ENCODE measurements around the gene ZSWIM4.
"Not testable (repeated sequence)": the region's sequence is repeated elsewhere in the genome, so short reads cannot be mapped to it uniquely, and the experiment has no call there.

Gene ZSWIM4

DNA sequence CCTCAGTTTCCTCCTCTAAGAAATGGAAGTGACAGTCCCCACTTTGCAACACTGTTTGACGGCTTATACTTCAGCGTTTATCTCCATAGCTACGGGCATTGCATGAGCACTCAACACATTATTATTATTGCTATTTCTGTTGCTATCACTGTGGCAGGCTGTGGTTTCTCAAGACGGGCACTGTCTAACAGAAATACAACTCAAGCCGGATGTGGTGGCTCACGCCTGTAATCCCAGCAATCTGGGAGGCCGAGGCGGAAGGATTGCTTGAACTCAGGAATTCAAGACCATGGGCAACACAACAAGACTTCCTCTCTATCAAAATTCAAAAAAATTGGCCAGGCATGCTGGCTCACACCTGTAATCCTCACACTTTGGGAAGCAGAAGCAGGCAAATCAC lies 4.9 kb upstream of the ZSWIM4 start:
- no peak for DNase-seq
- TF ChIP-seq POLR2A (IDR thresholded peaks at IDR 0.05; ENCODE audit: low read length) (no peak), GATA1 (IDR thresholded peaks at IDR 0.05; ENCODE audit: low read depth, low read length) (no peak)

DNA sequence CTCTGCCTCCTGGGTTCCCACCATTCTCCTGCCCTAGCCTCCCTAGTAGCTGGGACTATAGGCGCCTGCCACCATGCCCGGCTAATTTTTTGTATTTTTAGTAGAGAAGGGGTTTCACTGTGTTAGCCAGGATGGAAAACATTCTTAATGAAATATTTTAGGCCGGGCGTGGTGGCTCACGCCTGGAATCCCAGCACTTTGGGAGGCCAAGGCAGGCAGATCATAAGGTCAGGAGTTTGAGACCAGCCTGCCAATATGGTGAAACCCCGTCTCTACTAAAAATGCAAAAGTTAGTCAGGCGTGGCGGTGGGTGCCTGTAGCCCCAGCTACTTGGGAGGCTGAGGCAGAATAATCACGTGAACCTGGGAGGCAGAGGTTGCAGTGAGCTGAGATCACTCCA lies 1.9 kb upstream of the ZSWIM4 start:
- not testable (repeated sequence) for DNase-seq

DNA sequence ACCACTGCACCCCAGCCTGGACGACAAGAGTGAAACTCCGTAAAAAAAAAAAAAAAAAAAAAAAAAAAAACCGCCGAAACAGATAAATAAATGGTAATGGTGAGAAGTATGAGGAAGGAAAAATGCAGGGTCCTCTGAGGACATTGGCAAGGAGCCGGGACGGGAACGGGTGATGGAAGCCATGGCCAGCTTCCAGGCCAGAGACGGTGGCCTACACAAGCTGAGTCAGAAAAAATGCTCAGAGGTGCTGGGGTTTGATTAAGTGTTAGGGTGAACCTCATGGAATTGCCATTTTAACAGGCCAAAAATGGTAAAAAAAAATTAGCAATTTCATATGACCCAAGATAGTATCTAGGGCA lies 866 bp upstream of the ZSWIM4 start:
- DNase-seq = peak; percentile 56 to 69
- TF ChIP-seq GATA1 (IDR thresholded peaks at IDR 0.05; ENCODE audit: low read depth, low read length) (no peak), POLR2A (IDR thresholded peaks at IDR 0.05; ENCODE audit: low read length) (no peak)

DNA sequence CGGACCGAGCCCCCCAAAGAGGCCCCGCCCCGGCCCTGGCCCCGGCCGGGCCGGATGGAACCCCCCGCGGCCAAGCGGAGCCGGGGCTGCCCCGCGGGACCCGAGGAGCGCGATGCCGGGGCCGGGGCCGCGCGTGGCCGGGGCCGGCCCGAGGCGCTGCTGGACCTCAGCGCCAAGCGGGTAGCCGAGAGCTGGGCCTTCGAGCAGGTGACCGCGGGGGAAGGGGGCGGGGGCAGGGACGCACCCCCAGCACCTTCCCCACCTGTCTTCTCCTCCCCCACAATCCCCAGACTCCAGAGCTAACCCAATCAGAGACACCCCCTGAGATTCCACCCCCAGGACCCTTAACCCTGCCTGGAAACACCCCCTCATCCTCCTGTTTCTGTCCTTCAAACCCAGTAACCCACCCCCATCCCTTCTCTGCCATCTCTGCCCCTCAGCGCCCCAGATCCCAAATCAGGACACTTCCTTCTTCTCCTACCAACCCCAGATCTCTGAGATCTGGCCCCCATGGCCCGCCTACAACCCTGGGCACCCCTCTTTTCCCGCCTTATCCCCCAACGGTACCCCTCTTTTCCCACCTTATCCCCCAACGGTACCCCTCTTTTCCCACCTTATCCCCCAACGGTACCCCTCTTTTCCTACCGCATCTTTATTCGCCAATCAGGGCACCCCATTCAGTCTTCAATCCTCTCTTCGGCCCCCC lies 505 bp downstream of the ZSWIM4 start:
- DNase-seq = peak in 1 of 2 experiments; percentile 38
- TF ChIP-seq GATA1 (IDR thresholded peaks at IDR 0.05; ENCODE audit: low read depth, low read length) (no peak), POLR2A (IDR thresholded peaks at IDR 0.05; ENCODE audit: low read length) (no peak)

DNA sequence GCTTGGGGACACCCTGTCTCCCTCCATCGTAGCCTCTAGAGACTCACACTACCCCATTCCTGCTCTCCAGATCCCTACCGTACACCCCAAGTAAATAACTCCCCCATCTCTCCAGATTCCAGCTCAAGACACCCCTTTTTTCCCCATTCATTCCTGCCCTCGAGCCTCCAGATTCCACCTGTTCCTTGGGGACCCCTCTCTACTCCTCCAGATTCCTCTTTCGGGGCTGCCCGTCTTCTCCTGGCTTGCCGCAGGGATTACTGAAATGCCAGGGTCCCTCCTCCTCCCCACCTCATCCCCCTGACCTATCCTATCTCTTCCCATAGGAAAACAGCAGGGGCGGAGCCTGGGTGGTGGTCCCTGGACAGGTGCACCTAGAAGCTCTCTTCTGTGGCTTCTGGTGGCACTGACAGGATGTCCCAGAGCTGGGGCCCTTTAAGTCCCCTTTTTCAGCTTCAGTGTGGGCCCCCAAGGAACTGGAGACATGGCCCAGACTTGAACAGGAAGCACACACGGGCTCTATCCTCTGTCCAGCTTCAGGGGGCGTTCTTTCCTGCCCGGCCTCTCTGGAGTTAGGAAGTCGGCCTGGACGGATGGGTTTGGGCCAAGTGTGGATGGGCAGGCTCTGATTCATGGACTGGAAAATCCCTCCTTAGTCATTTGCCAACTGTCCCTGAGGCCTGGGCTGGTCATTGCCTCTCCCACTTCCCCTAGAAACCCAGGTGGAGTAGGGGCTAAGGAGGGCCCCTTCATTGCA lies 1.2 kb downstream of the ZSWIM4 start:
- peak in 1 of 2 experiments; percentile 24 for DNase-seq
- TF ChIP-seq GATA1 (IDR thresholded peaks at IDR 0.05; ENCODE audit: low read depth, low read length) (no peak), POLR2A (IDR thresholded peaks at IDR 0.05; ENCODE audit: low read length) (no peak)

DNA sequence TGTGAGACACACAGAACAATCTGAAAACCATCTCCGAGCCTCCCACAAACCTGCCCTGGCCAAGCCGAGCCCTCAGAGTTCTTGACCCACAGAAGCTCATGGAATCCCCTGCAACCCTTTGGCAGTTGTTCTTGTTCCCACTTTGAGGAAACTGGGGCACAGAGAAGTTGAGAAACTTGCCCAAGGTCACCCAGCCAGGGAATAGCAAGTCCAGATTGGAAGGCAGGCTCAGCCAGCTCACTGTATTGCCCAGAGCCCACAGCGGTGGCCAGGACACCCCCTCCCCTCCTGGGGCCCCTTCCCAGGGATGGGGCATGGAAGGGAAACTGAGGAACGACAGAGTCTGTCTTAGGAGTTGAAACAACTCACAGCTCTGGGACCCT lies 1.8 kb downstream of the ZSWIM4 start:
- DNase-seq = no peak
- TF ChIP-seq POLR2A (IDR thresholded peaks at IDR 0.05; ENCODE audit: low read length) = no peak
- no peak for TF ChIP-seq GATA1 (IDR thresholded peaks at IDR 0.05; ENCODE audit: low read depth, low read length)

DNA sequence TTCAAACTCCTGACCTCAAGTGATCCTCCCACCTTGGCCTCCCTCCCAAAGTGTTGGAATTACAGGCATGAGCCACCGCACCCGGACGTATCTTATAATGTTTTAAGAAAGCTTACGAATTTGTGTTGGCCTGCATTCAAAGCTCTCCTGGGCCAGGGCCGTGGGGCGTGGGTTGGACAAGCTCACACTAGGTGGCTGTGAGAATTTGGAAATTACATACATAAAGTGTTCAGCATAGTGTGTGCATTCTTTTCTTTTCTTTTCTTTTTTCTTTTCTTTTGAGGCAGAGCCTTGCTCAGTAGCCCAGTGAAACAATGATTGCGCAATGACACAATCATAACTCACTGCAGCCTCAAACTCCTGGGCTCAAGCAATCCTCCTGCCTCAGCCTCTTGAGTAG lies 2.6 kb downstream of the ZSWIM4 start:
- DNase-seq = no peak
- no peak for TF ChIP-seq GATA1 (IDR thresholded peaks at IDR 0.05; ENCODE audit: low read depth, low read length)
- no peak for TF ChIP-seq POLR2A (IDR thresholded peaks at IDR 0.05; ENCODE audit: low read length)

DNA sequence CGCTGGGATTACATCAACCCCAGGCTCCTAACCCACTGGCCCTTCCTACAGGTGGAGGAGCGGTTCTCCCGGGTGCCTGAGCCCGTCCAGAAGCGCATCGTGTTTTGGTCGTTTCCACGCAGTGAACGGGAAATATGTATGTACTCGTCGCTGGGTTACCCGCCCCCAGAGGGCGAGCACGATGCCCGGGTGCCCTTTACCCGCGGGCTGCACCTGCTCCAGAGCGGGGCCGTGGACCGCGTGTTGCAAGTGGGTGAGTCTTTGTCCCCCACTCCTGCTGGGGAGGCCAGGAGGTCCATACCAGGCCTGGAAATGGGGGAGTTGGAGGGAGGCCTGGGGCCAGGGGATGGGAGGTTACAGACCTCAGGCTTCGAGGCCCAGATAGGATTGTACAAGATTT lies 4.4 kb downstream of the ZSWIM4 start:
- DNase-seq = no peak

DNA sequence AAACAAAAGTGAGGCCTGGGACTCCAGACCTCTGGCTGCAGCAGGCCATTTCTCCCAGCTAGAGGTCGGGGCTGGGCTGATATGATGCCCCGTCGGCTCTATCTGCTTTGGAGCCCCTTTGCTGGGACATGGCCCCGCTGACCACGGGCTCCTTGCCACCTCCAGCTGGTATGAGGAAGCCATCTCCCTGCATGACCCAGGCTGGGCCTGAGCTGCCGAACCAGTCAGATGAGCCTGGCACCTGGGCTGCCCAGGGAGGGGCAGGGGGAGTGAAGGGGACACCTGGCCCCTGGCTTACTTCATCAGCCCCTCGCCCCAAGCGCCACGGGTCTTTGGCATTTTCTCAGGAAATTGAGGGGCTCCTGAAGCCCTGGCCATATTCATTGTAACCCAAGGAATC lies 7.8 kb downstream of the ZSWIM4 start:
- DNase-seq = no peak
- TF ChIP-seq POLR2A (IDR thresholded peaks at IDR 0.05; ENCODE audit: low read length) (no peak), GATA1 (IDR thresholded peaks at IDR 0.05; ENCODE audit: low read depth, low read length) (no peak)

More for the DNA sequence above, 4.4 kb downstream of the ZSWIM4 start:
- TF ChIP-seq GATA1 (IDR thresholded peaks at IDR 0.05; ENCODE audit: low read depth, low read length) (no peak), POLR2A (IDR thresholded peaks at IDR 0.05; ENCODE audit: low read length) (no peak)

DNA sequence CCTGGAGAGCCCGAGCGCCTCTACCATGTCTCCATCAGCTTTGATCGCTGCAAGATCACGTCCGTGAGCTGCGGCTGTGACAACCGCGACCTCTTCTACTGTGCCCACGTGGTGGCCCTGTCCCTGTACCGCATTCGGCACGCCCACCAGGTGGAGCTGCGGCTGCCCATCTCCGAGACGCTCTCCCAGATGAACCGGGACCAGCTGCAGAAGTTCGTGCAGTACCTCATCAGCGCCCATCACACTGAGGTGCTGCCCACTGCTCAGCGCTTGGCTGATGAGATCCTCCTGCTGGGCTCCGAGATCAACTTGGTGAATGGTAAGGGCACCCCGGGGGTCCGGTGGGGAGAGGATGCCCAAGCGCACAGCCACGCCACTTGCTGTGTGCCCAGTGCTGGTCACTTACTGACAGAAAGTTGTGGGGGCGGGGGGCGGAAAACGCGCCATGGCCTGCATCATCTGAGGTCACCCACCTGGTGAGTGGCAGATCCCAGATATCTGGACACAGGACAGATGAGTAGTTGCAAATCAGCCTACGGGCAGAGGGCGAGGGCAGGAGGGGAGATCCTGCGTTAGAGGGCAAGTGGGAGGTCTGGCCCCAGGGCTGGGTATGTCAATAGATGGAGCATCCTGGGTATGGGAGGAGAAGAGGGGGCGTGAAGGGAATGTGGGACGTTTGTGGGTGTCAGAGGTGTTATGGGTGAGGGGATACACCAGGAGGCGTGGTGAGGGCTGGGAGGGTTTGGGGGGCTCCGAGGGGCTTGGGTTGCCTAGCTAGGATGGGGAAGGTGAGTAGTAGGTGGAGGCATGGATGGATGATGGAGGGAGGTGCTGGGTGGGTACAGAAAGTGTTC lies 9.8 kb downstream of the ZSWIM4 start:
- DNase-seq = peak; percentile 30 to 51
- no peak for TF ChIP-seq POLR2A (IDR thresholded peaks at IDR 0.05; ENCODE audit: low read length)
- TF ChIP-seq GATA1 (IDR thresholded peaks at IDR 0.05; ENCODE audit: low read depth, low read length) = no peak

DNA sequence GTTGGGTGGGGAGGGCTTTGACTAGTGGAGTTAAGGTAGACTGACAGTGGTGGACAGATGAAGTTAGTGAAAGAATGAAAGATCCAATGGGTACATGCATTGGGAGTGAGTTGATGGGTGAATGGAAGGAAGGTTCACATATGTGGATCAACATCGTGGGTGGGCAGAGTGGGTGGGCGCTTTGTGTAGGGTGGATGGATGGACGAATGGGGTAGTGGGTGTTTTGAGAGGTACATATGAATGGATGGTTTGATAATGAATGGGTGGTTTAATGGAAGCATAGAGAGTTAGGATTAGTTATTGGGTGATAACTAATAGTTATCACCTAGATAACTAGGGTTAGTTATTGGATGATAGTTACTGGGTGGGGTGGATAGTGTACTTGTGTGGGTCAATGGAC lies 11.5 kb downstream of the ZSWIM4 start:
- TF ChIP-seq POLR2A (IDR thresholded peaks at IDR 0.05; ENCODE audit: low read length) = no peak
- no peak for TF ChIP-seq GATA1 (IDR thresholded peaks at IDR 0.05; ENCODE audit: low read depth, low read length)
- no peak for DNase-seq

DNA sequence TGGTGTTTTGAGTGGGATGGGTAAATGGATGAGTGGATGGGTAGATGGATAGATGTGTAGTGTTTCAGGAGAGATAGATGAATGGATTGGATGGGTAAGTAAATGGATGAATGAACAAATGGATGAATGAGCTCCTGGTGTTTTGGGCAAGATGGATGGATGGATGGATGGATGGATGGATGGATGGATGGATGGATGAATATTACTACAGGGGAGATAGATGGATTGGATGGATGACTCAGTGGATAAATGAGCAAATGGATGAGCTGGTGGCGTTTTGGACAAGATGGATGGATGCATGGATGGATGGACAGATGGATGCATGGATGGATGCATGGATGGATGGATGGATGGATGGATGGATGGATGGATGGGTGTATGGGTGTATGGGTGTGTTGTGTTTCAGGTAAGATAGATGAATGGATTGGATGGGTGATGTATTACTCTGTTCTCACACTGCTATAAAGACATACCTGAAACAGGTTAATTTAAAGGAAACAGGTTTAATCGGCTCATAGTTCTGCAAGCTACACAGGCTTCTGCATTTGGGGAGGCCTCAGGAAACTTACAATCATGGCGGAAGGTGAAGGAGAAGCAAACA lies 12.3 kb downstream of the ZSWIM4 start:
- TF ChIP-seq GATA1 (IDR thresholded peaks at IDR 0.05; ENCODE audit: low read depth, low read length) (no peak), POLR2A (IDR thresholded peaks at IDR 0.05; ENCODE audit: low read length) (no peak)
- no peak for DNase-seq

DNA sequence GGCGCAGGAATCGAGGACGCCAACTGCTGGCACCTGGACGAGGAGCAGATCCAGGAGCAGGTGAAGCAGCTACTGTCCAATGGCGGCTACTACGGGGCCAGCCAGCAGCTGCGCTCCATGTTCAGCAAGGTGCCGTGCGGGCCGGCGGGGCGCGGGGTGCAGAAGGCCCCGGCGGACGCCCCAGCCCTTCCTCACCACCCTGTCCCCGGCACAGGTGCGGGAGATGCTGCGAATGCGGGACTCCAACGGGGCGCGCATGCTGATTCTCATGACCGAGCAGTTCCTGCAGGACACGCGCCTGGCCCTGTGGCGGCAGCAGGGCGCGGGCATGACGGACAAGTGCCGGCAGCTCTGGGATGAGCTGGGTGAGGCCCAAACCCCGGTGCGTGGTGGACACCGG lies 13.6 kb downstream of the ZSWIM4 start:
- no peak for DNase-seq
- no peak for TF ChIP-seq POLR2A (IDR thresholded peaks at IDR 0.05; ENCODE audit: low read length)

DNA sequence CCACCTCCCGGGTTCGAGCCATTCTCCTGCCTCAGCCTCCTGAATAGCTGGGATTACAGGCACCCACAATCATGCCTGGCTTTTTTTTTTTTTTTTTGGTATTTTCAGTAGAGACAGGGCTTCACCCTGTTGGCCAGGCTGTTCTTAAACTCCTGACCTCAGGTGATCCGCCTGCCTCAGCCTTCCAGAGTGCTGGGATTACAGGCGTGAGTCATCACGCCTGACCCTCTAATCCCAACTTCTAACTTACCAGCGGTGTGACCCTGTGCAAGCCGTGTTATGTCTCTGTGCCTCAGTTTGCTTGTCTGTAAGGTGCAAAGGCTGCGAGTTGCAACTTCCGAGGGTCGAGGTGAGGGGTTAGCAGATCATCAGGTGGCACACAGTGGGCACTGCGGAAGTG lies 17.3 kb downstream of the ZSWIM4 start:
- no peak for TF ChIP-seq GATA1 (IDR thresholded peaks at IDR 0.05; ENCODE audit: low read depth, low read length)
- no peak for DNase-seq
